GM12892 (cell line): Measurements from ENCODE around the gene CHD5.

Experiments
- POLR2A ChIP-seq: IDR thresholded peaks from 2 replicates; pipeline ENCODE4 v1.6.1; 2011; ENCODE audit warnings: low read depth, low read length, control low read depth
- POLR2AphosphoS5 ChIP-seq: IDR thresholded peaks from 2 replicates; pipeline ENCODE4 v1.6.1; 2011; ENCODE audit warnings: low read depth, low read length, control low read depth
- TAF1 ChIP-seq: IDR thresholded peaks from 2 replicates; pipeline ENCODE4 v1.6.1; 2011; ENCODE audit warnings: low read depth, mild to moderate bottlenecking, control low read depth, low read length, borderline replicate concordance

DNA sequence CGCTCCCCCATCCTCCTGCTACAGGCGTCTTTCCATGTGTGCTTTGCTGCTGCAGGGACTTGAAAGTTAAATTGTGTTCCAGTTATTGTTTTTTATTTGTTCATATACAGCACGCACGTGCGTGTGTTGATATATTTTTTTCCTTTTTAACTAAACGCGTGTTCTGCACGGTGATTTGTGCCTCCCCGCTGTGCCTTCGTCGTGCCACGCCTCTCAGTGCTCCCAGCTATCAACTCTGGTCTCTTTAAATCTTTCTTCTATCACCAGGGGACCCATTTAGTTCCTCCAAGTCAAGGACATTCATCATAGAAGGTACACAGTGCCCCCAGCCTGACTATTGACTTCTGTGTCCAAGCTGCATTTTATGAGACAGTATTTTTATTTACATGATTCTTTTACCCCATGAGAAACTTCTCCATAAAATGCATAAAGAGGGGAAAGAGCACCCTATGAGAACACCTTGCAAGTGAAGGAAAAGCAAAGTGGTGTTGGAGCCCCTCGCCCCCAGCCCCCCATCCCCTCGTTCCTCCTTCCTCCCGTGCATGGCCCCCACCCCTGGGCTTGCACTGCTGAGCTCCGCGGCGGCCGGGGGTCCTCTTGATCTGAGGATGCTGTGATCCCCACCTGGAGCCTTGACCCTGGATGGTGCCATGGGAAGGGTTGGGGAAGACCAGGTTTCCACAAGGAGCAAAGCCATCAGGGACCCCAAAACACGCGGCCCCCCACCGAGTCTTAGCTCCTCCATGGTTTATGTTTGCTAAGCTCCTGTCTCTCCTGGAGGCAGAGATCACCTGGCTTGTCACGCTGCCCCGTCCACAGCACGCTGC lies 88.9 kb downstream of the CHD5 start:
- TF ChIP-seq POLR2AphosphoS5: no peak
- TF ChIP-seq POLR2A: no peak
- TF ChIP-seq TAF1: no peak
